Tibial nerve (tissue), 4 donors: ENCODE measurements around the gene DCP2.

Experiments used
- EP300 ChIP-seq, 2 donors: sonication (generic); formaldehyde crosslinking; IDR thresholded peaks; one replicate each; pipeline ENCODE4 v1.6.1; 2017; ENCODE audit warnings: antibody characterized with exemption in 2 of 2, mild to moderate bottlenecking in 1 of 2
- POLR2A ChIP-seq, 2 donors: fragments of 450-650 bp; IDR thresholded peaks; one replicate each; pipeline ENCODE4 v1.6.1; 2017; ENCODE audit warnings: antibody characterized with exemption in 2 of 2, mild to moderate bottlenecking in 2 of 2, moderate library complexity in 2 of 2
- TF ChIP-seq, protein P1 (sequence below), 5 experiments: fragments of 200-600 bp in 3 of 5; fragments of 450-650 bp in 2 of 5; sonication (generic) in 3 of 5; IDR thresholded peaks; one replicate each; pipeline ENCODE4 v1.5.1; 2016 to 2019; ENCODE audit warnings: antibody characterized with exemption in 5 of 5, mild to moderate bottlenecking in 3 of 5, moderate library complexity in 2 of 5

DNA sequence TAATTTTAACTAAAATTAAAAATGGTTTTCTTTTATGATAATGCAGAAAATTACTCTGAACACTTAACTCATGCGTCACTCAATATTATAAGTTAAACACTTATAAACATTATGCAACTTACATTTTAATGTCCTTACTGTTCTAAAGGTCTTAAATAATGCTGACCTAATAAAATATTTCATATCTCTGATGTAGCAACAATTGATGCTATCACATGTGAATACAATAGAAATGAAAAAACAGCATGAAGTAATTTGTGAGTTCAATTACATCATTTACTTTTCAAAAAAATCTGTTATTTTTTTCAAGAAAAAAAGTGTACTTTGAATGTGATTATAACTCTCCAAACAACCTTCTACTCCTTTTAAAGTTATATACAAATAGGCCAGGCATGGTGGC is 28.1 kb upstream of the DCP2 start:
- TF ChIP-seq, protein P1, sequence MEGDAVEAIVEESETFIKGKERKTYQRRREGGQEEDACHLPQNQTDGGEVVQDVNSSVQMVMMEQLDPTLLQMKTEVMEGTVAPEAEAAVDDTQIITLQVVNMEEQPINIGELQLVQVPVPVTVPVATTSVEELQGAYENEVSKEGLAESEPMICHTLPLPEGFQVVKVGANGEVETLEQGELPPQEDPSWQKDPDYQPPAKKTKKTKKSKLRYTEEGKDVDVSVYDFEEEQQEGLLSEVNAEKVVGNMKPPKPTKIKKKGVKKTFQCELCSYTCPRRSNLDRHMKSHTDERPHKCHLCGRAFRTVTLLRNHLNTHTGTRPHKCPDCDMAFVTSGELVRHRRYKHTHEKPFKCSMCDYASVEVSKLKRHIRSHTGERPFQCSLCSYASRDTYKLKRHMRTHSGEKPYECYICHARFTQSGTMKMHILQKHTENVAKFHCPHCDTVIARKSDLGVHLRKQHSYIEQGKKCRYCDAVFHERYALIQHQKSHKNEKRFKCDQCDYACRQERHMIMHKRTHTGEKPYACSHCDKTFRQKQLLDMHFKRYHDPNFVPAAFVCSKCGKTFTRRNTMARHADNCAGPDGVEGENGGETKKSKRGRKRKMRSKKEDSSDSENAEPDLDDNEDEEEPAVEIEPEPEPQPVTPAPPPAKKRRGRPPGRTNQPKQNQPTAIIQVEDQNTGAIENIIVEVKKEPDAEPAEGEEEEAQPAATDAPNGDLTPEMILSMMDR (IDR thresholded peaks at IDR 0.05), result no peak
- TF ChIP-seq POLR2A (IDR thresholded peaks at IDR 0.05), result no peak
- TF ChIP-seq EP300 (IDR thresholded peaks at IDR 0.05), result no peak
